ENCODE data around the gene COL27A1. TPM values are rescaled to one million over a fixed set of nuclear protein-coding genes. Genes with fewer than 3 reads are reported as not detected.

Gene COL27A1
- total and polyA plus RNA-seq, 4 donors: 10.9 to 25.6 (median 17.4) TPM

DNA sequence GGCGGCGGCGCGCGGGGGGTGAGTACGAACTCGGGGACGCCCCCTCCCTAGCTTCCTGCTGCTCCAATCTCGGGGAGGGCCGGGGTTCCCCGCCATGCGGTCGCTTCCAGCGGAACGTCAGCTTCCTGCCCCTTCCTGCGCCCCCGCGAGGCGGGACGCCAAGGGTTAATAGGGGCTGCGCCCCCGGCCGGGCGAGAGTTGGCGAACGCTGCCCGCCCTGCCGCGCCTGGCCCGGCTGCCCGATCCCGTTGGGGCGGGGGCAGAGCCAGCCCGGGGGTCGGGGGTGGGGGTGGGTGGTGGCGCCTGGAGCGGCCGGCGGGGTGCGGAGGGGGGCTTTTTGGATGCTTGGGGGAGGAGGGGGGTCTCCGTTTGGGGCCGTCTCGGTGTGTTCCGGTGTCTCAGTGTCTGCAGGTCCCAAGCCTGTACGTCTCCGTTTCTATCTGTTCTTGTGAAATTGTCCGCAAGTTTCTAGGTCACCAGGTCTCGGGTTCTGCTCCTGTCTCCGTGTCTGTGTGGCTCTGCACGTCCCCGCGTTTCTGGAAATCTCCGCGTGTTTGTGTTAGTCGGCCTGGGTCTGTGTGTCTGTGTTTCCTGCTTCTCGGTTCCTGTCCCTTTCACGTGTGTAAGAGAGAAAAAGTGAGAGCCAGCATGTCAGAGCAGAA lies 789 bp downstream of the COL27A1 start:
- H3K4me3 ChIP-seq: peak overlapping the region; percentile 39
- H3K9ac ChIP-seq (ENCODE audit: insufficient read depth in 1 of 2, low read length in 2 of 2): peak overlapping the region in 1 of 2 donors; percentile 5
- no peak for TF ChIP-seq CTCF (IDR thresholded peaks at IDR 0.05; ENCODE audit: control extremely low read depth, extremely low read depth)
- peaks cover 3 to 32% (median 8%) of the 10 kb centered on the region in 5 donors for H3K4me1 ChIP-seq (ENCODE audit: control insufficient read depth in 5 of 5, insufficient read depth in 5 of 5, low read length in 5 of 5)
- H3K27ac ChIP-seq (ENCODE audit: low read depth in 1 of 2, low read length in 1 of 2): peak overlapping the region in 1 of 2 donors; percentile 30
- ATAC-seq (ENCODE audit: insufficient read depth, low FRiP score) (peak; percentile 1), DNase-seq (peak in 2 of 3 donors; percentile 31 to 37)
- H3K27me3 ChIP-seq (ENCODE audit: control insufficient read depth in 3 of 3, insufficient read depth in 3 of 3, low read length in 2 of 3): peaks cover 0 to 14% (median 11%) of the 10 kb centered on the region in 3 donors
- no peaks in the 10 kb centered on the region for H3K9me3 ChIP-seq (ENCODE audit: control insufficient read depth in 4 of 4, insufficient read depth in 3 of 4, low read length in 3 of 4)
- H3K36me3 ChIP-seq (ENCODE audit: control insufficient read depth in 4 of 4, insufficient read depth in 4 of 4, low read length in 4 of 4): no peaks in the 10 kb centered on the region
- WGBS, 2 donors: 1% methylated on average over 39 to 57 of the region's 57 CpGs

DNA sequence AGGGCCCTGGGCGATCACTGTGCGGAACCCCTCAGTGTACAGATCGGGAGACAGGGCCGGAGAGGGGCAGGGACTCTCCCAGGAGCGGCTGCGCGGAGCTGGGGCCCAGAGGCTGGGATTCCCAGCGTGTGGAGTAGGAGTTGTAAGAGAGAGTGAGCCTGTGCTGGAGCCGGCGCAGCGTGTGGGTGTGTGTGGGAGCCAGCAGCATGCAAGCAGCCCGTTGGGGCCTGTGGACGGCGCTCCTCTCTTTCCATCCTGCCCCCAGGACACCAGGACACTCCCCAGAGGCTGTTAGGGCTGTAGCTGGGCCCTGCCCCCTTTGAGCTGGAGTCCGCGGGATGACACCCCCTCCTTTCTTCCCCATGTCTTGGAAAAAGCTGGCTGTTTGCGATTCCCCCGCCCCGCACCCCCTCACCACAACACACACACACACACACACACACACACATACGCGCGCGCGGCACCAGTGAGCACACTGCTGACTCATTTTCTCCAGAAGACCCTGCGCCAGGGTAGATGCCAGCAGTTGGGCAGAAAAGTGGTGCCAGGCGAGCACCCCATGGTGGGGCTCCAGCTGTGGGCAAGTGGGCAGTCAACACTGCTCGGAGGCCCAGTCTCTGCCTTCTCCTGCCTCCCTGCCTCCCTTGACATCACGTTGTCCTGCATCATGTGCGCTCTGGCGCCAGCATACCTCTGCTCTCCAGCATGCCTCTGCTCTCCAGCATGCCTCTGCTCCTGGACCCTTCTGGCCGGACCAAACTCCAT lies 1.5 kb downstream of the COL27A1 start:
- peaks cover 0 to 14% (median 11%) of the 10 kb centered on the region in 3 donors for H3K27me3 ChIP-seq (ENCODE audit: control insufficient read depth in 3 of 3, insufficient read depth in 3 of 3, low read length in 2 of 3)
- no peaks in the 10 kb centered on the region for H3K9me3 ChIP-seq (ENCODE audit: control insufficient read depth in 4 of 4, insufficient read depth in 3 of 4, low read length in 3 of 4)
- peak overlapping the region in 1 of 2 donors; percentile 5 for H3K9ac ChIP-seq (ENCODE audit: insufficient read depth in 1 of 2, low read length in 2 of 2)
- ATAC-seq (ENCODE audit: insufficient read depth, low FRiP score): peak; percentile 39
- peak; percentile 86 to 89 (median 87) for DNase-seq
- H3K4me1 ChIP-seq (ENCODE audit: control insufficient read depth in 5 of 5, insufficient read depth in 5 of 5, low read length in 5 of 5): peaks cover 3 to 32% (median 10%) of the 10 kb centered on the region in 5 donors
- TF ChIP-seq CTCF (IDR thresholded peaks at IDR 0.05; ENCODE audit: control extremely low read depth, extremely low read depth): no peak
- H3K4me3 ChIP-seq: no peak overlapping the region
- WGBS, 2 donors: 47 to 50% methylated on average over 31 of the region's 31 CpGs
- H3K27ac ChIP-seq (ENCODE audit: low read depth in 1 of 2, low read length in 1 of 2): peak overlapping the region in 1 of 2 donors; percentile 37
- H3K36me3 ChIP-seq (ENCODE audit: control insufficient read depth in 4 of 4, insufficient read depth in 4 of 4, low read length in 4 of 4): no peaks in the 10 kb centered on the region

- Histone ChIP-seq H3K27me3 (ENCODE audit: control insufficient read depth in 3 of 3, insufficient read depth in 3 of 3, low read length in 2 of 3) (peaks cover 0 to 14% (median 10%) of the 10 kb centered on the region in 3 donors), H3K36me3 (ENCODE audit: control insufficient read depth in 4 of 4, insufficient read depth in 4 of 4, low read length in 4 of 4) (no peaks in the 10 kb centered on the region), H3K27ac (ENCODE audit: low read depth in 1 of 2, low read length in 1 of 2) (peak overlapping the region in 1 of 2 donors; percentile 37), H3K9me3 (ENCODE audit: control insufficient read depth in 4 of 4, insufficient read depth in 3 of 4, low read length in 3 of 4) (no peaks in the 10 kb centered on the region), H3K4me1 (ENCODE audit: control insufficient read depth in 5 of 5, insufficient read depth in 5 of 5, low read length in 5 of 5) (peaks cover 3 to 37% (median 10%) of the 10 kb centered on the region in 5 donors), H3K4me3 (no peak overlapping the region), H3K9ac (ENCODE audit: insufficient read depth in 1 of 2, low read length in 2 of 2) (no peak overlapping the region)
- 80 to 85% methylated on average over 9 of the region's 9 CpGs for WGBS, 2 donors
- DNase-seq (no peak), ATAC-seq (ENCODE audit: insufficient read depth, low FRiP score) (no peak)
- TF ChIP-seq CTCF (IDR thresholded peaks at IDR 0.05; ENCODE audit: control extremely low read depth, extremely low read depth): no peak
Measured at GRCh38 chr9:114157516-114158176, 2.3 kb downstream of the COL27A1 start.

Data from lung (tissue), 12 donors.